Aorta (tissue), 5 donors: ENCODE measurements around the gene IGSF9B. TPM values are rescaled to one million over a fixed set of nuclear protein-coding genes. Genes with fewer than 3 reads are reported as not detected.

ENCODE experiments used
- ATAC-seq: fragments of 200-7000 bp; cut with Tn5 transposase; one replicate; pipeline ENCODE4 v1.9.1; 2022; ENCODE audit warnings: moderate library complexity; ENCODE audit not compliant: low FRiP score
- DNase-seq, 2 donors: peaks; one replicate each; pipeline ENCODE4 v3.0.0-alpha.2; 2020
- H3K27ac ChIP-seq, 2 donors: one replicate each; pipeline ENCODE4 v1.5.1; 2013; ENCODE audit warnings: low read length in 2 of 2, mild to moderate bottlenecking in 2 of 2, moderate library complexity in 2 of 2, control low read depth in 1 of 2, inconsistent platforms in 1 of 2, low read depth in 1 of 2
- H3K27me3 ChIP-seq, 2 donors: one replicate each; pipeline ENCODE4 v1.6.1; 2013; ENCODE audit warnings: control low read depth in 1 of 2, low read length in 1 of 2, mild to moderate bottlenecking in 1 of 2, moderate library complexity in 1 of 2; ENCODE audit not compliant: insufficient read depth in 2 of 2, control insufficient read depth in 1 of 2
- H3K36me3 ChIP-seq, 2 donors: one replicate each; pipeline ENCODE4 v1.6.1; 2013; ENCODE audit warnings: control low read depth in 1 of 2, low read length in 1 of 2, mild to moderate bottlenecking in 1 of 2; ENCODE audit not compliant: insufficient read depth in 2 of 2, control insufficient read depth in 1 of 2
- H3K4me1 ChIP-seq, 2 donors: one replicate each; pipeline ENCODE4 v1.6.1; 2013; ENCODE audit warnings: low read length in 2 of 2, control low read depth in 1 of 2, mild to moderate bottlenecking in 1 of 2, moderate library complexity in 1 of 2; ENCODE audit not compliant: insufficient read depth in 2 of 2, control insufficient read depth in 1 of 2
- H3K4me3 ChIP-seq, 2 donors: one replicate each; pipeline ENCODE4 v1.5.1; 2013; ENCODE audit warnings: low read length in 2 of 2, control low read depth in 1 of 2, mild to moderate bottlenecking in 1 of 2
- H3K9me3 ChIP-seq: one replicate; pipeline ENCODE4 v1.6.1; 2013; ENCODE audit warnings: mild to moderate bottlenecking, low read length; ENCODE audit not compliant: control insufficient read depth
- WGBS, 2 donors: extraction: QIAGEN DNeasy Blood & Tissue Kit; methylation state at CpG; one replicate each; pipeline ENCODE4 v1.1.7; 2013; 5-methylcytosine and 5-hydroxymethylcytosine counted together
- intact Hi-C, 2 donors: fragments of 100-400 bp; cut with DNase I; formaldehyde crosslinking; loops; one replicate each; pipeline versions ENCODE4 v1.14.2 to v1.15.0; 2022
- polyA plus RNA-seq, 2 donors: library from polyadenylated mRNA; stranded (reverse); fragments of 200-250 nt; gene quantifications; one replicate each; pipeline ENCODE4 v1.2.3, GENCODE V29; 2013
- total RNA-seq, 2 donors: library from RNA; stranded (reverse); fragmentation: NEBNext Ultra II Directional; extraction: Animal tissue kit (Norgen Biotek cat#: 25700); gene quantifications; one replicate each; pipeline ENCODE4 v1.2.1, GENCODE V29; 2021
- donor health status: healthy with polysubstance abuse.
- donor health status: Bipolar disorder and iron deficiency.
- donor health status: DM: no; HTN: no; CAD: no.
- donor health status: DM: no; HTN: no; CAD: no.
- donor health status: DM: yes; HTN: yes; CAD: no.

The IGSF9B gene
- total and polyA plus RNA-seq, 4 donors, result 6.5 to 93.9 (median 44.7) TPM

DNA sequence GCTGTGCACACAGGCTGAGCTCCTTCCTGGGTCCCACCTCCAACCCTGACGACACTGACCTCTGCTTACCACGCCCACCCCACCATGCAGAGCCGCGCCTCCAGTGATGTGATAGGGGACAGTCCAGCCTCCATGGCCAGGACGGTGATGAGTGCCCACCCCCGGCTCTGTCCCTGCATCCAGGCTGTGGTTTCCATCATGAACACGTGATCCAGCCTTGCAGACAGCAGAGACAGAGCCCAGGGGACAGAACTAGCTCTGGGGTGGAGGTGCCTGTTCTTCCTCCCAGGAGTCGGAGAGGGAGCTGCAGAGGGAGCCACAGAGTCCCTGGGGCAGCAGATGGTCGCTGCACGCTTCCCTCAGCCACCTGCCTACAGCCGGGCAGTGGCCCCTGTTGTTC is 42.6 kb upstream of the IGSF9B start:
- no peak for ATAC-seq
- H3K4me1 ChIP-seq, result no peaks in the 10 kb centered on the region
- H3K36me3 ChIP-seq, result no peaks in the 10 kb centered on the region
- no peak overlapping the region for H3K4me3 ChIP-seq
- no peak overlapping the region for H3K27ac ChIP-seq
- no peaks in the 10 kb centered on the region for H3K9me3 ChIP-seq
- intact Hi-C loops, result no loop called here
- WGBS, 2 donors, result 65 to 68% methylated on average over 11 of the region's 11 CpGs
- no peaks in the 10 kb centered on the region for H3K27me3 ChIP-seq
- peak in 1 of 2 donors; percentile 69 for DNase-seq

DNA sequence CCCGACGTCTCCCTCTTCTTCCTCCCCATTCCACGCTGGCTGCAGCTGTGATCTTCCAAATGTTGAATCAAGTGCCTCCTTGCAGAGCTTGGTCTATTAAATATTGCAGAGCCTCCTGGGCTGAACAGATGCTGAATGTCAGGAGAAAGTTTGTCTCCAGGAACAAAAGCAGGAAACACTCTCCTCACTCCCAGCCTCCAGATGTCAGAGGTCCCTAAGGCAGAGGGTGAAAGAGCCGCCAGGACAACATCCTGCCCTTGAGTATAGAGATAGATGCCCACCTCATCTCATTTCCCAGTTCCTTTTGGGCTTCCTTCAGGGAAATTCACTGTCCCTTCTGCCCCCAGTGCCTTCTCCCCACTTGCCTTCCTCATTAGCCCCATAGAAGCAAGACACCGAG is 40.8 kb upstream of the IGSF9B start:
- WGBS, 2 donors, result 78 to 87% methylated on average over 5 of the region's 5 CpGs
- Histone ChIP-seq H3K4me3 (no peak overlapping the region), H3K36me3 (no peaks in the 10 kb centered on the region), H3K9me3 (no peaks in the 10 kb centered on the region), H3K27ac (no peak overlapping the region), H3K4me1 (no peaks in the 10 kb centered on the region), H3K27me3 (no peaks in the 10 kb centered on the region)
- DNase-seq (peak; percentile 4 to 8), ATAC-seq (no peak)
- intact Hi-C loops, result no loop called here

GRCh38 chr11:133996671-133997070 is 39.9 kb upstream of the IGSF9B start:
- WGBS, 2 donors, result 81 to 83% methylated on average over 10 of the region's 10 CpGs
- no peak overlapping the region for H3K4me3 ChIP-seq
- no peaks in the 10 kb centered on the region for H3K9me3 ChIP-seq
- intact Hi-C loops, result no loop called here
- no peaks in the 10 kb centered on the region for H3K4me1 ChIP-seq
- DNase-seq (peak; percentile 1 to 62), ATAC-seq (no peak)
- no peak overlapping the region for H3K27ac ChIP-seq
- no peaks in the 10 kb centered on the region for H3K27me3 ChIP-seq
- H3K36me3 ChIP-seq, result no peaks in the 10 kb centered on the region

GRCh38 chr11:133995066-133995465 is 38.3 kb upstream of the IGSF9B start:
- 79% methylated on average over 8 of the region's 8 CpGs for WGBS, 2 donors

GRCh38 chr11:133993921-133994320 is 37.2 kb upstream of the IGSF9B start:
- WGBS, 2 donors, result 87 to 89% methylated on average over 13 of the region's 13 CpGs
- H3K36me3 ChIP-seq, result no peaks in the 10 kb centered on the region
- no peaks in the 10 kb centered on the region for H3K27me3 ChIP-seq
- no peak overlapping the region for H3K4me3 ChIP-seq
- intact Hi-C loops, result no loop called here
- no peak overlapping the region for H3K27ac ChIP-seq
- H3K9me3 ChIP-seq, result no peaks in the 10 kb centered on the region
- ATAC-seq (no peak), DNase-seq (peak in 1 of 2 donors; percentile 17)
- H3K4me1 ChIP-seq, result no peaks in the 10 kb centered on the region

More at GRCh38 chr11:133995066-133995465, 38.3 kb upstream of the IGSF9B start:
- H3K27me3 ChIP-seq, result no peaks in the 10 kb centered on the region
- intact Hi-C loops, result no loop called here
- DNase-seq (peak in 1 of 2 donors; percentile 12), ATAC-seq (no peak)
- H3K36me3 ChIP-seq, result no peaks in the 10 kb centered on the region
- no peak overlapping the region for H3K4me3 ChIP-seq
- H3K4me1 ChIP-seq, result no peaks in the 10 kb centered on the region
- H3K9me3 ChIP-seq, result no peaks in the 10 kb centered on the region
- H3K27ac ChIP-seq, result no peak overlapping the region

GRCh38 chr11:133993107-133993506 is 36.3 kb upstream of the IGSF9B start:
- H3K36me3 ChIP-seq, result no peaks in the 10 kb centered on the region
- whole genome bisulfite sequencing, 2 donors, result 80 to 85% methylated on average over 7 of the region's 7 CpGs
- intact Hi-C loops, result no loop called here

DNA sequence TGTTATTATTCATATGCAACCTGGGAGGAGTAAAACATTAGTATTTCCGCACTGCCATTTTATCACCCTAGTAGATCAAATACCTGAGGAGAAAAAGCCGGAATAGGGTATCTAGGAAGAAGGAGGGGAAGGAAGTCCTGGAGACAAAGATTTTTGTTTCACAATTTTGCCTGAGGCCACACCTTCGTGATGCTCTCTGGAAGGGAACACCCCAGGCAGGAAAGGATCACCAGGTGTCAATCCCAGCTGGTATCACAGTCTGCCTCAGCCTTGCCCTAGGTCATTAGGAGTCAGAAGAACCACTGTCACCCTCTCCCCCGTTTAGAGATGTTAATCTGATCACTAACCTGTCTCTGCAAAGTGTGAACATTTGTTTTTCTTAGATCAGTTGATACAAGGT is 35.4 kb upstream of the IGSF9B start:
- H3K36me3 ChIP-seq, result no peaks in the 10 kb centered on the region
- no peaks in the 10 kb centered on the region for H3K9me3 ChIP-seq
- H3K27me3 ChIP-seq, result no peaks in the 10 kb centered on the region
- WGBS, 2 donors, result 51 to 56% methylated on average over 4 of the region's 4 CpGs
- no peak overlapping the region for H3K4me3 ChIP-seq
- no peak overlapping the region for H3K27ac ChIP-seq
- H3K4me1 ChIP-seq, result no peaks in the 10 kb centered on the region
- no peak for DNase-seq
- no peak for ATAC-seq
- intact Hi-C loops, result no loop called here

More at GRCh38 chr11:133993107-133993506, 36.3 kb upstream of the IGSF9B start:
- Histone ChIP-seq H3K27ac (no peak overlapping the region), H3K27me3 (no peaks in the 10 kb centered on the region), H3K4me1 (no peaks in the 10 kb centered on the region), H3K9me3 (no peaks in the 10 kb centered on the region), H3K4me3 (no peak overlapping the region)
- no peak for ATAC-seq
- peak; percentile 25 to 27 for DNase-seq

DNA sequence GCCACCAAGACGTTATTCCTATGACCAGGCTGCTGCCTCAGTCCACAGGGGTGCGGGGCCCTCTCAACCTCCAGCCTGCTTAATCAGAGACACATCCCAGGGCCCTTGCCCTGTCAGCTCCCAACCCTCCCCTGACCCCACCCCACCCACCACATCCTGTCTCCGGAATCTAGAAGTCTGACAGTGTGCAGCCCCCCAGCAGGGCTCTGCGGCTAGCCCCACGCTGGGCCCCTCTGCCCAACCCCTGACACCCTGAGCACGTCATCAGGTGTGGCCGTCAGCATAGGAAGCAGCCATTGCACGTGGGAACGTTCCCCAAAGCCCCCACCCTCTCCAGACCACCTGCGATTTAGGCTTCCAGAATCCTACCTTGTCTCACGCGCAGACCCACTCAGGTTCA is 34.3 kb upstream of the IGSF9B start:
- no peak for ATAC-seq
- no peaks in the 10 kb centered on the region for H3K4me1 ChIP-seq
- intact Hi-C loops, result no loop called here
- WGBS, 2 donors, result 54 to 64% methylated on average over 12 of the region's 12 CpGs
- H3K27me3 ChIP-seq, result no peaks in the 10 kb centered on the region
- no peak overlapping the region for H3K4me3 ChIP-seq
- peak in 1 of 2 donors; percentile 55 for DNase-seq
- no peaks in the 10 kb centered on the region for H3K9me3 ChIP-seq
- H3K36me3 ChIP-seq, result no peaks in the 10 kb centered on the region
- no peak overlapping the region for H3K27ac ChIP-seq

DNA sequence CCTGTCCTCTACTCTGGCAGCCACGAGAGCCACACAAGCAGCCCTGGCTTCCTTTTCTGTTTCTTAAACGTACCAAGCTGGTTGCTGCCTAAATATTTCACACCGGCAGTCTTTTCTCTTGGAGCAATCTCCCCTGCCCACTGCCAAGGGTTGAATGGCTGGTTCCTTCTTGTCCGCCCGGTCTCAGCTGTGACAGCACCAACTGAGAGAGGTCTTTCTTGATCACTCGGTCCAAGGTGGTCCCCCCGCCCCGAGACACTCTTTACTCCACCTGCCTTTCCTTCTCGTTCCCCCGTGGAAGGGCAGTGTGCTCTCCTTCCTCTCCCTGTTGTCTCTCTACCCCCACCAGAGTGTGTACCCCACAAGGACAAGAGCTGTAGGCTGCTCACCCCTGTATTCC is 33.7 kb upstream of the IGSF9B start:
- Histone ChIP-seq H3K27me3 (no peaks in the 10 kb centered on the region), H3K9me3 (no peaks in the 10 kb centered on the region), H3K27ac (no peak overlapping the region), H3K4me3 (no peak overlapping the region), H3K36me3 (no peaks in the 10 kb centered on the region), H3K4me1 (no peaks in the 10 kb centered on the region)
- no peak for ATAC-seq
- peak in 1 of 2 donors; percentile 15 for DNase-seq
- intact Hi-C loops, result no loop called here
- WGBS, 2 donors, result 71 to 75% methylated on average over 10 of the region's 10 CpGs
